HL-60 (cell line): ENCODE results near the gene GPBP1.

ENCODE experiments used
- DNase-seq, 2 experiments: peaks; one replicate each; pipeline ENCODE4 v3.0.0-alpha.2; 2010 to 2020; ENCODE audit warnings: low read depth in 1 of 2, low spot score in 1 of 2
- H3K27ac ChIP-seq: fragments of 250-450 bp; sonication (Bioruptor Pico); replicated peaks from 2 replicates; pipeline ENCODE4 v1.5.1; 2020; ENCODE audit warnings: mild to moderate bottlenecking, moderate library complexity
- H3K27me3 ChIP-seq: fragments of 250-450 bp; sonication (Bioruptor Pico); 2 replicates; pipeline ENCODE4 v1.5.1; 2021; ENCODE audit warnings: mild to moderate bottlenecking, moderate library complexity; ENCODE audit not compliant: insufficient read depth, poor library complexity, severe bottlenecking
- H3K4me3 ChIP-seq: replicated peaks from 2 replicates; pipeline ENCODE4 v1.5.1; 2011; ENCODE audit warnings: mild to moderate bottlenecking, control low read depth, low read length; ENCODE audit not compliant: insufficient read depth
- CTCF ChIP-seq: IDR thresholded peaks from one replicate; pipeline ENCODE4 v1.5.1; 2011; ENCODE audit warnings: low read length, control low read depth, inconsistent platforms; ENCODE audit not compliant: insufficient read depth
- GABPA ChIP-seq: IDR thresholded peaks from 2 replicates; pipeline ENCODE4 v1.6.1; 2012; ENCODE audit warnings: low read depth
- POLR2AphosphoS5 ChIP-seq: IDR thresholded peaks from 2 replicates; pipeline ENCODE4 v1.6.1; 2012; ENCODE audit warnings: low read depth
- SPI1 ChIP-seq: IDR thresholded peaks from 2 replicates; pipeline ENCODE4 v1.6.1; 2012; ENCODE audit warnings: low read depth, mild to moderate bottlenecking, borderline replicate concordance
- TF ChIP-seq, protein P1 (sequence below): IDR thresholded peaks from 2 replicates; pipeline ENCODE4 v1.6.1; 2012; ENCODE audit warnings: low read depth; ENCODE audit not compliant: insufficient replicate concordance

GPBP1 gene

GRCh38 chr5:57137401-57137800 lies 36.5 kb upstream of the GPBP1 start:
- no peak for DNase-seq
- TF ChIP-seq POLR2AphosphoS5 = no peak
- no peak for TF ChIP-seq CTCF
- no peak for TF ChIP-seq GABPA
- TF ChIP-seq, protein P1, sequence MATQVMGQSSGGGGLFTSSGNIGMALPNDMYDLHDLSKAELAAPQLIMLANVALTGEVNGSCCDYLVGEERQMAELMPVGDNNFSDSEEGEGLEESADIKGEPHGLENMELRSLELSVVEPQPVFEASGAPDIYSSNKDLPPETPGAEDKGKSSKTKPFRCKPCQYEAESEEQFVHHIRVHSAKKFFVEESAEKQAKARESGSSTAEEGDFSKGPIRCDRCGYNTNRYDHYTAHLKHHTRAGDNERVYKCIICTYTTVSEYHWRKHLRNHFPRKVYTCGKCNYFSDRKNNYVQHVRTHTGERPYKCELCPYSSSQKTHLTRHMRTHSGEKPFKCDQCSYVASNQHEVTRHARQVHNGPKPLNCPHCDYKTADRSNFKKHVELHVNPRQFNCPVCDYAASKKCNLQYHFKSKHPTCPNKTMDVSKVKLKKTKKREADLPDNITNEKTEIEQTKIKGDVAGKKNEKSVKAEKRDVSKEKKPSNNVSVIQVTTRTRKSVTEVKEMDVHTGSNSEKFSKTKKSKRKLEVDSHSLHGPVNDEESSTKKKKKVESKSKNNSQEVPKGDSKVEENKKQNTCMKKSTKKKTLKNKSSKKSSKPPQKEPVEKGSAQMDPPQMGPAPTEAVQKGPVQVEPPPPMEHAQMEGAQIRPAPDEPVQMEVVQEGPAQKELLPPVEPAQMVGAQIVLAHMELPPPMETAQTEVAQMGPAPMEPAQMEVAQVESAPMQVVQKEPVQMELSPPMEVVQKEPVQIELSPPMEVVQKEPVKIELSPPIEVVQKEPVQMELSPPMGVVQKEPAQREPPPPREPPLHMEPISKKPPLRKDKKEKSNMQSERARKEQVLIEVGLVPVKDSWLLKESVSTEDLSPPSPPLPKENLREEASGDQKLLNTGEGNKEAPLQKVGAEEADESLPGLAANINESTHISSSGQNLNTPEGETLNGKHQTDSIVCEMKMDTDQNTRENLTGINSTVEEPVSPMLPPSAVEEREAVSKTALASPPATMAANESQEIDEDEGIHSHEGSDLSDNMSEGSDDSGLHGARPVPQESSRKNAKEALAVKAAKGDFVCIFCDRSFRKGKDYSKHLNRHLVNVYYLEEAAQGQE = no peak
- Histone ChIP-seq H3K27ac (no peak overlapping the region), H3K4me3 (no peak overlapping the region), H3K27me3 (no peaks in the 10 kb centered on the region)

DNA sequence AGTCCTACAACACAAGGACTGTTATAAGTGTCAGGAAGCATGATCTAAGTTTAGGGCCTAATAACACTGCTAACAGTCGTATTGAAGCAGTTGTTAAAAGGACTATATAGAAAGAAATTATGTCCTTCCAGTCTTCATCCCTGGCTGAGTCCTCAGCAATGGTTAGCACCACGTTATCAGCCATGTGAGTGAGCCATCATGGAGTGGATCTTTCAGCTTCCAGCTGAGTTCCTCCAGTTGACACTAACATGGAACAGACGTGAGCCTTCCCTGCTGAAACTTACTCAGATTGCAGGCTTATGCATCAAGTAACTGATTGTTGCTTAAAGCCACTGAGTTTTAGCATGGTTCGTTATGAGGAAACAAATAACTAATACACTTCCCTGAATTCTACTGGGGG lies 21.5 kb upstream of the GPBP1 start:
- Histone ChIP-seq H3K27me3 (no peaks in the 10 kb centered on the region), H3K27ac (no peak overlapping the region), H3K4me3 (no peak overlapping the region)
- DNase-seq = no peak
- no peak for TF ChIP-seq CTCF
- TF ChIP-seq POLR2AphosphoS5 = no peak
- TF ChIP-seq, protein P1 = no peak
- TF ChIP-seq GABPA = no peak
- TF ChIP-seq SPI1 = no peak

GRCh38 chr5:57155033-57155432 lies 18.8 kb upstream of the GPBP1 start:
- no peaks in the 10 kb centered on the region for H3K27me3 ChIP-seq
- no peak for DNase-seq
- no peak for TF ChIP-seq GABPA
- no peak for TF ChIP-seq POLR2AphosphoS5
- no peak for TF ChIP-seq SPI1
- TF ChIP-seq, protein P1 = no peak
- TF ChIP-seq CTCF = no peak
- no peak overlapping the region for H3K4me3 ChIP-seq
- H3K27ac ChIP-seq = no peak overlapping the region
